ENCODE measurements around the gene PSMB8. TPM values are rescaled to one million over a fixed set of nuclear protein-coding genes. Genes with fewer than 3 reads are reported as not detected.

The PSMB8 gene
- total RNA-seq, 1 experiment from 2014 or later: 2.6 TPM

DNA sequence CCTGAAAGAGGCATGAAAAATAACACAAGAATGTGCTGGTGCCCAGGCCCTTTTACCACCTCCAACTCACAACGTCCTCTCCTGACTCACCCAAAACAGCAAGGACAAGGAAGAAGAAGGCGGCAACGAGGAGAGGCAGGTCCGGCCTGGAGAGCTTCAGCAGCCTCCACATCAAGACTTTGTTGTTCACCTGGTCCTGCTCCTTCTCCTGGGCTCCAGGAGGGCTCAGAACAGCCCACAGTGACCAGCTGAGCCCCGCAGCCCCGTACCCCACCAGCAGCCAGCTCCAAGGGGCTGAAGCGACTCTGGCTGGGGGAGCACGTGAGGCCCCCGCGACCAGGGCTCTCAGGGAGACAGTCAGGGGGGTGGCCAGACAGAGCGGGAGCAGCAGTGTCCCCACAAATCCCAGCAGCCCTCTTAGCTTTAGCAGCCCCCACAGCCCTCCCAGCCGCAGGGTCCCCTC lies 6.2 kb downstream of the PSMB8 start:
- Histone ChIP-seq H3K27me3 (ENCODE audit: control insufficient read depth, insufficient read depth, low read length) (peaks cover 28% of the 10 kb centered on the region), H3K36me3 (replicated peaks; ENCODE audit: control insufficient read depth, insufficient read depth, low read length) (peaks cover 2% of the 10 kb centered on the region), H3K4me3 (ENCODE audit: insufficient read depth, low read depth, low read length) (peak overlapping the region; percentile 83)
- DNase-seq: no peak

DNA sequence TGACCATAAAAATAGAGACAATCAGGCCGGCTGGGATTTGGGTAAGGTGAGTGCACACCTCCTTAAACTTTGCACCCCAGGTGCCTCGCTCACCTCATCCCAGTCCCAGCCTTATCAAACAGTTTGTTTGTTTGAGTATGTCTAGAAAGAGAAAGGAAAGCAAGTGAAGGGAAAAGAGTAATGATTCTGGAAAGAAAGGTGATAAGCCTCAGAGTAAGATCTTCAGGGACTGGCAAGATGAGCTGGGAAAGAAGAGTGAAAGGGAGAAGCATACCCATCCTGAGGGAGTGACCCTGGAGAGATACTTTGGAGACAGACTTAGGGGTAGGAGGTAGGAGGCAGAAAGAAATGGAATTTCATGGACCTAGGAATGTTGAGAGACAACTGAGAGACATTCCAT lies 7.0 kb downstream of the PSMB8 start:
- DNase-seq: no peak
- H3K4me3 ChIP-seq (ENCODE audit: insufficient read depth, low read depth, low read length): no peak overlapping the region
- H3K36me3 ChIP-seq (replicated peaks; ENCODE audit: control insufficient read depth, insufficient read depth, low read length): peaks cover 2% of the 10 kb centered on the region
- peaks cover 22% of the 10 kb centered on the region; the same call in 1 of the 2 replicates for H3K27me3 ChIP-seq (ENCODE audit: control insufficient read depth, insufficient read depth, low read length)

DNA sequence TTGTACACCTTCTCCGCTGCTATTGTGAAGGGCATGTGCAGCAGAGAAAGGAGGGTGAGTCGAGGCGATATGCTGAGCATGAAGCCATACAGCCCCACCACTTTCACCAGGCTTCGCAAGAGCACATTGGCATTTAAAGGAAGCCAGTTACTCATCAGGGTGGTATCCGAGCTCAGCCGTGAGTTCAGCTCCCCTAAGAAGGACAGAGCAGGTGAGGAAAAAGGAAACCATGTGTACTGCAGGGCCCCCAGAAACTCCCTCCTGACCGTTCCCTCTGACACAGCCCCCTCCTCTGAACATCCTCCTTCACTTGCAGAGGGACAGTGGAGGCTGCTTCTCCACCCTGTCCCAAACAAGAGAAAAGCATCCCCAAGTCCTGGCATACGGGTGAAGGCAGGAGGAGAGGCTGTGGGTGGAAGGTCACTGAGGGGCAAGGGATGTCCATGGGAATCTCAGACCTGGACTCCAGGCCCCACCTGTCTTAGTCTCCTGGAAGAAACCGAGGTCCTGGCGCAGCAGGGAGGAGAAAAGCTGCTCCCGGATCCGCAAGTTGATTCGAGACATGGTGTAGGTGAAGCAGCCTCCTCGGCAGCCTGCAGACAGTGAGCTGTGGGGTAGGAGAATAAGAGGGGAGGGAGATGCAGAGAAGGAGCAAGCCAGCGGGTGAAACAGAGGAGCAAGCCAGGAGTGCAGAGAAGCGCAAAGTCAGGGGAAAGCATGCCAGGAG lies 8.5 kb downstream of the PSMB8 start:
- Histone ChIP-seq H3K36me3 (replicated peaks; ENCODE audit: control insufficient read depth, insufficient read depth, low read length) (peaks cover 2% of the 10 kb centered on the region), H3K4me3 (ENCODE audit: insufficient read depth, low read depth, low read length) (no peak overlapping the region), H3K27me3 (ENCODE audit: control insufficient read depth, insufficient read depth, low read length) (peaks cover 16% of the 10 kb centered on the region; the same call in 1 of the 2 replicates)
- no peak for DNase-seq

DNA sequence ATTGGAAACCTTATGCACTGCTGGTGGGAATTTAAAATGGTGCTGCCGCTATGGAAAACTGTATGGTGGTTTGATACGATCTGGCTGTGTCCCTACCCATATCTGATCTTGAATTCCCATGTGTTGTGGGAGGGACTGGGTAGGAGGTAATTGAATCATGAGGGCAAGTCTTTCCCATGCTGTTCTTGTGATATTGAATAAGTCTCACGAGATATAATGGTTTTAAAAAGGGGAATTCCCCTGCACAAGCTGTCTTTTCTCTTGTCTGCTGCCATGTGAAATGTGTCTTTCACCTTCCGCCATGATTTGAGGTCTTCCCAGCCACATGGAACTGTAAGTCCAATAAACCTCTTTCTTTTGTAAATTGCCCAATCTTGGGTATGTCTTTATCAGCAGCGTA lies 10.2 kb downstream of the PSMB8 start:
- Histone ChIP-seq H3K27me3 (ENCODE audit: control insufficient read depth, insufficient read depth, low read length) (peaks cover 14% of the 10 kb centered on the region; the same call in 1 of the 2 replicates), H3K36me3 (replicated peaks; ENCODE audit: control insufficient read depth, insufficient read depth, low read length) (peaks cover 4% of the 10 kb centered on the region), H3K4me3 (ENCODE audit: insufficient read depth, low read depth, low read length) (no peak overlapping the region)
- DNase-seq: no peak

DNA sequence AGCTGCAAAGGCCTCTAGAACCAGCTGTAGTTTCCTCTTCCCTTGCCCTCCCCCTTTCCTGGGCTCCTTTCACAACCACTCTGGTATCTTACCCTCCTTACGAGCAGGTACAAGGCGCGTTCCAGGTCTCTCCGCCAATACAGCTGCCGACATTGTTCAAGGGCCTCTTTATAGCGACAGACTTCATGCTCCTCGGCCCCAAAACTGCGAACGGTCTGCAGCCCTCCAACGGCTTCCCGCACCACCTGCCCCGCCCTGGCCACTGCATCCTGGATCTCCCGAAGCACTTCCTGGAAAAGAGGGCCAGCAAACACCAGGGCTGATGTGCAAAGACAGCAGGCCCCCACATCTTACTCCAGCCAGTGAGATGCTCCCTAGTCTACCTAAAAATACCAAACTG lies 11.3 kb downstream of the PSMB8 start:
- H3K27me3 ChIP-seq (ENCODE audit: control insufficient read depth, insufficient read depth, low read length): peaks cover 9% of the 10 kb centered on the region; the same call in 1 of the 2 replicates
- H3K36me3 ChIP-seq (replicated peaks; ENCODE audit: control insufficient read depth, insufficient read depth, low read length): peaks cover 4% of the 10 kb centered on the region
- DNase-seq: no peak
- H3K4me3 ChIP-seq (ENCODE audit: insufficient read depth, low read depth, low read length): no peak overlapping the region

DNA sequence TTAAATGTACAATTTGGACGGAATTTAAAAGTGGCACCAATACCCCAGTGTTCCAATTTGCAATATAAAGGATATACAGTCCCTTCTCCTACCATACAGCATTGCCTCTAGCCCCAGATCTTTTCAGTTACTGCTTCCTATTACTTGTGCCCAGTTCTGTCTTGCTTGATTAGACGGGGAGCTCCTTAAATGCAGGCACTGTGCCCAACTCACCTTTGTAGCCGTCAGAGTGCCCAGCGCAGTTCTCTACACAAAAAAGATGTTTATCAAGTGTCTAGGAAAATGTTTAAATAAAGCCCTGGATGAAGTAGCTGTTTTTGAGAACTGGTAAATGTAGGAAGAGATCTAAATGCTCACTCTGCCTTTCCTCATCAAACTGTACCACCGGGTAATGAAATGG lies 12.9 kb downstream of the PSMB8 start:
- Histone ChIP-seq H3K4me3 (ENCODE audit: insufficient read depth, low read depth, low read length) (no peak overlapping the region), H3K36me3 (replicated peaks; ENCODE audit: control insufficient read depth, insufficient read depth, low read length) (peaks cover 4% of the 10 kb centered on the region), H3K27me3 (ENCODE audit: control insufficient read depth, insufficient read depth, low read length) (peaks cover 4% of the 10 kb centered on the region; the same call in 1 of the 2 replicates)
- DNase-seq: no peak

DNA sequence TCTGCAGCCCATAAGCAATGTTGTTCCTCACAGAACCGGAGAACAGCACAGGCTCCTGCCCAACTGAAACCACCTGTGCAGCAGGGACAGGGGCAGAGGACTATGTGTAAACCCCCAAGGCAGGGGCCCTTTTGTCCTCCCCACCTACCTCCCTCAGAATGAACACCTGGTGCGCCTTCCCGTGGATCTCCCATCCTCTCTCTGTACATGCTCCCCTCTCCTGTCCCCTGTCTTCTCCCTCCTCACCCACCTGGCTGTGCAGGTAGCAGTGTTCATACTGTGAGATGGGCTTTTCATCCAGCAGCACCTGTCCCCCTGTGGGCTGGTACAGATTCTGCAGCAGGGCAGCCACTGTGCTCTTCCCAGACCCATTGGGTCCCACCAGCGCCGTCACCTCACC lies 13.8 kb downstream of the PSMB8 start:
- Histone ChIP-seq H3K36me3 (replicated peaks; ENCODE audit: control insufficient read depth, insufficient read depth, low read length) (peaks cover 1% of the 10 kb centered on the region), H3K4me3 (ENCODE audit: insufficient read depth, low read depth, low read length) (no peak overlapping the region), H3K27me3 (ENCODE audit: control insufficient read depth, insufficient read depth, low read length) (no peaks in the 10 kb centered on the region; the same call in 1 of the 2 replicates)
- no peak for DNase-seq

DNA sequence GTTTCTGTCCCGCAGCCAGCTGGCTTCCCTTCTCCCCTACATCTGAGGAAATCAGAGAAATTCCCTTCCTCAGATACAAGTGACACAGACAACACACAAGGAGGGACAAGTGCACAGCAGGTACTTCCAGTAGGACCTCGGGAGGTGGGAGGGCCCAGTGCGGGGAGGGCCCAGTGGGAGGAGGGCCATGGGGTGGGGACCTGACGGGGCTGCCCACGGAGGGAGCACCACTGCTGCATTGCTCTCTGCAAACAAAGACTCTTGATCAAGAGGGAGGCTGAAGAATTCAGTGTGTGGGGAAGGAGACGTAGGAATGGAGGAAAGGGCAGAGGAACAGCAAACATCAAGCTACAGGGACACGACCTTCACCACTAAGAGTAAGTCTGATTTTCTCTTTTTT lies 14.4 kb downstream of the PSMB8 start:
- H3K27me3 ChIP-seq (ENCODE audit: control insufficient read depth, insufficient read depth, low read length): no peaks in the 10 kb centered on the region; the same call in 1 of the 2 replicates

DNA sequence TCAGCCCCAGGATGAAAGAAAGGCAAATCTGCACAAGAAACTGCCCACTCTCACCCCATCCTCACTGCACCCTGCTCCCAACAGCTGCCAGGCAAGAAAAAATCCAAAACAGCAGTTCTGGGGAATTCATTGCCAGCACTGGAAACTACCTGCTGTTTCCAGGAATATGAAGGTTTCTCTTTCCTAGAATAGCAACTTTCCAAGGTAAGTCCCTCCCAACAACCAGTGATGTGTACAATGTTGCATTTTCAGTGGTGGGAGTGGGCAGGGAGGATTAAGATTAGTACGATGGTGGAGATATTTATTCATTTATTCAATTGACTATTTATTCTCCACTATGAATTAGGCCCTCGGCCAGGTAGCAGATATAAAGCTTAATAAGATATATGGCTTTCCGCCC lies 16.8 kb downstream of the PSMB8 start:
- peaks cover 1% of the 10 kb centered on the region for H3K36me3 ChIP-seq (replicated peaks; ENCODE audit: control insufficient read depth, insufficient read depth, low read length)
- H3K27me3 ChIP-seq (ENCODE audit: control insufficient read depth, insufficient read depth, low read length): no peaks in the 10 kb centered on the region; the same call in 1 of the 2 replicates
- no peak for DNase-seq
- no peak overlapping the region for H3K4me3 ChIP-seq (ENCODE audit: insufficient read depth, low read depth, low read length)

More for the DNA sequence above, 14.4 kb downstream of the PSMB8 start:
- Histone ChIP-seq H3K4me3 (ENCODE audit: insufficient read depth, low read depth, low read length) (no peak overlapping the region), H3K36me3 (replicated peaks; ENCODE audit: control insufficient read depth, insufficient read depth, low read length) (peaks cover 1% of the 10 kb centered on the region)
- no peak for DNase-seq

DNA sequence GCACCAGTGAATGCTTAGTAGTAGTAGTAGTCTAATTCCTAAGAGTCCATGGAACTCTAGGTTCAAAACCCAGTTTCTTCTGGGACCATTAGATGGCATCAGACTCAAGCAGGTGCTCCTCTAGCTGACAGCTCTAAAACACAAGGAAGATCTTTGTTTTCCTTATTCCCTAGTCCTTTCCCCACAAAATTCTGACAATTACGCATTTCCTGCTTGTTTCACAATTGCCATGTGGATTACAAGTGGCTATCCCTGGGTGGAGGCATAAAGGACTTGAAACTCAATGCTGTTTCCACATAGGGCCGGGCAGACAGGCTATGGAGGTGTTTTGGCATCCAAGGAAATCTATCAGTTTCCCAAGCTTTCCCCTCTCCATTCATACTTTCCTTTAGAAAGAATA lies 17.9 kb downstream of the PSMB8 start:
- DNase-seq: peak; percentile 62
- Histone ChIP-seq H3K4me3 (ENCODE audit: insufficient read depth, low read depth, low read length) (no peak overlapping the region), H3K27me3 (ENCODE audit: control insufficient read depth, insufficient read depth, low read length) (no peaks in the 10 kb centered on the region; the same call in 1 of the 2 replicates), H3K36me3 (replicated peaks; ENCODE audit: control insufficient read depth, insufficient read depth, low read length) (peaks cover 1% of the 10 kb centered on the region)

DNA sequence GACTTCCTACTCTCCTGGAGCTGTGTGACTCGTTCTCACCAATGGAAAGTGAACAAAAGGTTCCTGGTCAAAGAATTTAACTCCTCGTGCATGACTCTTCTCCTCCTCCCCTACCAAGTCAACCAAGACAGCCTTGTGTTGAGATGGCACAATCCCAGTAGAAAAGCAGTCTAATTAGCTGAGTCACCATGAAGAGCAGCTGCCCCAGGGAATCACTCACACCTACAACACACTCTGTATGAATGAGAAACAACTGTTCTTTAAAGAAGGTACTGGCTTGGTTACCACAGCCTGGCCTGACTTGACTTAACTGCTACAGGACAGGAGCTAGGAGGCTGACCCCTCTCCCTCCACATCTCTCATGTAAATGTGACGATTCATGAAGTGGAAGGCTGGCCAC lies 24.1 kb downstream of the PSMB8 start:
- Histone ChIP-seq H3K27me3 (ENCODE audit: control insufficient read depth, insufficient read depth, low read length) (no peaks in the 10 kb centered on the region), H3K36me3 (replicated peaks; ENCODE audit: control insufficient read depth, insufficient read depth, low read length) (no peaks in the 10 kb centered on the region), H3K4me3 (ENCODE audit: insufficient read depth, low read depth, low read length) (no peak overlapping the region)
- DNase-seq: no peak

DNA sequence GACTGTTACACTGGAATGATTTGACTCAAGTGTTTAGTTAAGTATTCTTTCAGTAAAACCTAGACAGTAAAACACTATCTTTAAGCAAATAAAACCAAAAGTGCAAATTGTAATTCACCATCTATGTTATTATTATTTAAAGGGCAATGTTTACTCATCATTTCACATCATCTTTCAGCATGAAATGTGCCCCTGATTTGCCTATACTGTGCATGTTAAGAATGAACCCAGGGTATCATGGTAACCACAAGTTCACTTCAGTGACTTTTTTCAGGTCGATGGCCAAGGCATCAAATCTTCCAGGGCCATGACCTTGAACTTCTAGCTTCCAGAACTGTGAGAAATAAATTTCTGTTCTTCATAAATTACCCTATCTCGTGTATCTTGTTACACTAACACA lies 25.0 kb downstream of the PSMB8 start:
- Histone ChIP-seq H3K4me3 (ENCODE audit: insufficient read depth, low read depth, low read length) (no peak overlapping the region), H3K36me3 (replicated peaks; ENCODE audit: control insufficient read depth, insufficient read depth, low read length) (no peaks in the 10 kb centered on the region), H3K27me3 (ENCODE audit: control insufficient read depth, insufficient read depth, low read length) (no peaks in the 10 kb centered on the region; the same call in 1 of the 2 replicates)
- no peak for DNase-seq

DNA sequence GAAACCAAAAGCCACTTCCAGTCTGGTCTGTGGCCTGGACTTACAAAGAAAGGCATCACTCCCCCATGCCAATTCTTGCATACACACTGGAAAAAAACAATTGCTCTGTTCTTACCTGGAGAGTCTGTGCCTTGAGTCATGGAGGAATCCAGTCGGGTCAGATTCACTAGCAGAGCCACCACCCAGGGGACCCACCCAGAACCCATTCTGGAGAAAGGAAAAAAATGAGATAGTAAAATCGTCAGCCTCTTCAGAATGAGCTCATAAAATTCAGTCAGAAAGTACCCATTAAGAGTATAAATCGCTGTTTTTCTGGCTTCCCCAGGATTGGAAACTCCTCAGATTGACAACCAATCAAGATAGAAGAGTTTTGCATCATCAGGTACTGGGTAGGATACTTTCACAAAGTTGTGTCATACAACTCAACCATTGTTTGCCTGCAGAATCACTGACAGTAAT lies 27.1 kb downstream of the PSMB8 start, which contains the start of gene HLA-DOB:
TSS of gene HLA-DOB (minus strand) at position 257 of the 459 bp plus-strand sequence. CDS start at position 206, 51 bp downstream.
- Histone ChIP-seq H3K4me3 (ENCODE audit: insufficient read depth, low read depth, low read length) (no peak within 1 kb of the TSS), H3K36me3 (replicated peaks; ENCODE audit: control insufficient read depth, insufficient read depth, low read length) (no peaks in the 10 kb centered on the region), H3K27me3 (ENCODE audit: control insufficient read depth, insufficient read depth, low read length) (no peaks in the 10 kb centered on the region; the same call in 1 of the 2 replicates)
- DNase-seq: no peak

DNA sequence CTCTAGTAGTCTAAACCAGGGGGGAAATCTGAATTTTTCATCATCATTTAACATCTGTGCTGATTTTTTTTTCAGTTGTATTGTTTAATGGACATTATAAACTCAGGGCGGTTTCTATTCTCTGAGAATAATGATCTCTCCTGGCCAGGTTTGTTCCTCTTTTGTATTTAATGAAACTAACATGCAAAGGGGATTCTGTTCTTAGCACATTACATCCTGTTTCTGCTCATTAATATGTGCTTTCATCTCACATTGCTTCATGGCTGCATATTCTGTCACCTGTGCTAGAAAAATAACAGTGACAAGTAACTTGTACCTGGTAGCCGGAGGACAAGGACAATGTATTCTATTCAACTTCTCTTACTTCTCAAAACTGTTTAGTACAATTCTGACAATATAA lies 27.9 kb downstream of the PSMB8 start:
- Histone ChIP-seq H3K27me3 (ENCODE audit: control insufficient read depth, insufficient read depth, low read length) (no peaks in the 10 kb centered on the region; the same call in 1 of the 2 replicates), H3K4me3 (ENCODE audit: insufficient read depth, low read depth, low read length) (no peak overlapping the region), H3K36me3 (replicated peaks; ENCODE audit: control insufficient read depth, insufficient read depth, low read length) (no peaks in the 10 kb centered on the region)
- DNase-seq: no peak

DNA sequence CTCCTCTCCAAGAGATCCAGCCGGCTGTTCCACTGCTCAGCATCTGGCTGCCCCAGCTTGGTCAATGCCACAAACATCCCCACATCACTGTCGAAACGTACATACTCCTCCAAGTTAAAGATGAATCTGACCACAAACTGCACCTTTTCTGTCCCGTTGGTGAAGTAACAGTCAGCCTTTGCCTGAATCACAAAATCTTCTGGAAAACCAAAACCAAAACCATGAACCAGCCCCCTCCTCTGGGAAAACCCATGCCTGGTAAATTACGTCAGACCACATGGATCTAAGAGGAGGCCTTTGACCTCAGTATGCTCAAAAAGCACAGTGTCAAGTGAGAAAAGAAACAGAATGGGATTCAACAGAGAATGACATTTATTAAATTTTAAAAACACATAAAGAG lies 28.7 kb downstream of the PSMB8 start:
- no peak for DNase-seq
- Histone ChIP-seq H3K36me3 (replicated peaks; ENCODE audit: control insufficient read depth, insufficient read depth, low read length) (no peaks in the 10 kb centered on the region), H3K4me3 (ENCODE audit: insufficient read depth, low read depth, low read length) (no peak overlapping the region), H3K27me3 (ENCODE audit: control insufficient read depth, insufficient read depth, low read length) (no peaks in the 10 kb centered on the region; the same call in 1 of the 2 replicates)
